Body of pancreas (tissue), 4 donors: ENCODE results near the gene TAS2R10.

Source experiments
- POLR2A ChIP-seq, 3 donors: fragments of 450-650 bp; IDR thresholded peaks; one replicate each; pipeline ENCODE4 v1.6.1; 2016; ENCODE audit warnings: antibody characterized with exemption in 3 of 3, mild to moderate bottlenecking in 2 of 3
- TF ChIP-seq, protein P1 (sequence below), 7 experiments: fragments of 450-650 bp in 4 of 7; fragments of 200-600 bp in 3 of 7; sonication (generic) in 3 of 7; IDR thresholded peaks; one replicate each; pipeline ENCODE4 v1.5.1; 2016 to 2019; ENCODE audit warnings: antibody characterized with exemption in 7 of 7

DNA sequence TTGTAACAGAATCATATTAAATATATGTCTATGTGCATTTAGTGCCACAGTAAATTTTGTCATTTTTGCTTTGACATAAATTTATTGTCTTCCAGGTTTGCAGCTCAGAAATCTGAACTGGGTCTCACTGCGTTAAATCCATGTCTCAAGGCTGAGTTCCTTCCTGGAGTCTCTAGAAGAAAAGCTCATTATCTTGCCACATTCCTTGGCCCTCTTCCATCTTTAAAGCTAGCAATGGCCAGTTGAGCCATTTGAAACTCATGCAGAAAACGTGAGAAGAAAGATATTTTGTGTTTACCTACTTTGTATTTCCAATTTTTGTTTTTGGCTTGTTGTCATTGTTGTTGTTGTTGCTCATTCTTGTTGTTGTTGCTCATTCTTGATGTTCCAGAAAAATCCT is 47.2 kb upstream of the TAS2R10 start:
- no peak for TF ChIP-seq POLR2A (IDR thresholded peaks at IDR 0.05)
- TF ChIP-seq, protein P1, sequence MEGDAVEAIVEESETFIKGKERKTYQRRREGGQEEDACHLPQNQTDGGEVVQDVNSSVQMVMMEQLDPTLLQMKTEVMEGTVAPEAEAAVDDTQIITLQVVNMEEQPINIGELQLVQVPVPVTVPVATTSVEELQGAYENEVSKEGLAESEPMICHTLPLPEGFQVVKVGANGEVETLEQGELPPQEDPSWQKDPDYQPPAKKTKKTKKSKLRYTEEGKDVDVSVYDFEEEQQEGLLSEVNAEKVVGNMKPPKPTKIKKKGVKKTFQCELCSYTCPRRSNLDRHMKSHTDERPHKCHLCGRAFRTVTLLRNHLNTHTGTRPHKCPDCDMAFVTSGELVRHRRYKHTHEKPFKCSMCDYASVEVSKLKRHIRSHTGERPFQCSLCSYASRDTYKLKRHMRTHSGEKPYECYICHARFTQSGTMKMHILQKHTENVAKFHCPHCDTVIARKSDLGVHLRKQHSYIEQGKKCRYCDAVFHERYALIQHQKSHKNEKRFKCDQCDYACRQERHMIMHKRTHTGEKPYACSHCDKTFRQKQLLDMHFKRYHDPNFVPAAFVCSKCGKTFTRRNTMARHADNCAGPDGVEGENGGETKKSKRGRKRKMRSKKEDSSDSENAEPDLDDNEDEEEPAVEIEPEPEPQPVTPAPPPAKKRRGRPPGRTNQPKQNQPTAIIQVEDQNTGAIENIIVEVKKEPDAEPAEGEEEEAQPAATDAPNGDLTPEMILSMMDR (IDR thresholded peaks at IDR 0.05) = no peak
